Measurements from ENCODE around the gene SCD. TPM values are rescaled to one million over a fixed set of nuclear protein-coding genes. Genes with fewer than 3 reads are reported as not detected.
"Not testable (repeated sequence)": the region's sequence is repeated elsewhere in the genome, so short reads cannot be mapped to it uniquely, and the experiment has no call there.

Gene SCD
- total RNA-seq, result 100 to 1,000 TPM; 212 to 220 TPM

- POLR2A ChIA-PET, result interaction anchor here (0.6 to 11.4 kb wide), 13 partner anchors 13 to 189 kb away, joined by 3 to 131 read pairs (median 6); partner anchors contain the start of genes BLOC1S2 and HIF1AN
- ATAC-seq (ENCODE audit: low read depth), result peak; percentile 91
- Mint-ChIP-seq H3K27ac (peak within 1 kb of the TSS; percentile 75), H3K4me1 (peaks cover 41% of the 10 kb centered on the region), H3K36me3 (peaks cover 43% of the 10 kb centered on the region), H3K27me3 (no peaks in the 10 kb centered on the region), H3K9me3 (no peaks in the 10 kb centered on the region), H3K4me3 (peak within 1 kb of the TSS; percentile 100)
- DNase-seq, result peak; percentile 81
These were observed at the start of gene SCD for GRCh38 chr10:100346765-100347567. Gene SCD (plus strand): TSS chr10:100347233. CDS start chr10:100347505, 272 bp downstream.

- H3K9me3 Mint-ChIP-seq, result no peaks in the 10 kb centered on the region
- POLR2A ChIA-PET, result no interaction called here
- H3K36me3 Mint-ChIP-seq, result no peaks in the 10 kb centered on the region
- peaks cover 45% of the 10 kb centered on the region for H3K27me3 Mint-ChIP-seq
- DNase-seq (no peak), ATAC-seq (ENCODE audit: low read depth) (no peak)
- no peak overlapping the region for H3K27ac Mint-ChIP-seq
- no peaks in the 10 kb centered on the region for H3K4me1 Mint-ChIP-seq
- H3K4me3 Mint-ChIP-seq, result no peak overlapping the region
These were observed 49.8 kb upstream of the SCD start for GRCh38 chr10:100297242-100297641.

- H3K36me3 Mint-ChIP-seq; POLR2A ChIA-PET; H3K4me1 Mint-ChIP-seq; ATAC-seq (ENCODE audit: low read depth); H3K9me3 Mint-ChIP-seq; H3K4me3 Mint-ChIP-seq; DNase-seq; H3K27ac Mint-ChIP-seq: not testable (repeated sequence)
- H3K27me3 Mint-ChIP-seq, result peaks cover 61% of the 10 kb centered on the region
These were observed 45.9 kb upstream of the SCD start for GRCh38 chr10:100301123-100301522.

- no peak overlapping the region for H3K27ac Mint-ChIP-seq
- no peaks in the 10 kb centered on the region for H3K9me3 Mint-ChIP-seq
- H3K4me3 Mint-ChIP-seq, result no peak overlapping the region
- H3K4me1 Mint-ChIP-seq, result no peaks in the 10 kb centered on the region
- DNase-seq (no peak), ATAC-seq (ENCODE audit: low read depth) (no peak)
- H3K27me3 Mint-ChIP-seq, result peaks cover 71% of the 10 kb centered on the region
- H3K36me3 Mint-ChIP-seq, result no peaks in the 10 kb centered on the region
- POLR2A ChIA-PET, result interaction anchor here (0.7 kb wide), 1 partner anchor 17 kb away, joined by 3 read pairs; the partner anchor contains the start of gene BLOC1S2
These were observed 43.2 kb upstream of the SCD start for GRCh38 chr10:100303724-100304319.

GRCh38 chr10:100304414-100304813 is 42.6 kb upstream of the SCD start:
- no peak for ATAC-seq (ENCODE audit: low read depth)
- H3K9me3 Mint-ChIP-seq, result no peaks in the 10 kb centered on the region
- H3K4me1 Mint-ChIP-seq, result no peaks in the 10 kb centered on the region
- H3K27me3 Mint-ChIP-seq, result peaks cover 70% of the 10 kb centered on the region
- no peaks in the 10 kb centered on the region for H3K36me3 Mint-ChIP-seq
- no peak overlapping the region for H3K4me3 Mint-ChIP-seq
- DNase-seq, result no peak
- POLR2A ChIA-PET, result no interaction called here
- no peak overlapping the region for H3K27ac Mint-ChIP-seq

- H3K9me3 Mint-ChIP-seq, result no peaks in the 10 kb centered on the region
- ATAC-seq (ENCODE audit: low read depth) (no peak), DNase-seq (no peak)
- H3K4me3 Mint-ChIP-seq, result no peak overlapping the region
- POLR2A ChIA-PET, result no interaction called here
- no peaks in the 10 kb centered on the region for H3K36me3 Mint-ChIP-seq
- no peak overlapping the region for H3K27ac Mint-ChIP-seq
- no peaks in the 10 kb centered on the region for H3K4me1 Mint-ChIP-seq
- H3K27me3 Mint-ChIP-seq, result peaks cover 64% of the 10 kb centered on the region
These were observed 40.2 kb upstream of the SCD start for GRCh38 chr10:100306861-100307260.

- Mint-ChIP-seq H3K9me3 (no peaks in the 10 kb centered on the region), H3K4me3 (no peak overlapping the region), H3K27ac (no peak overlapping the region), H3K36me3 (no peaks in the 10 kb centered on the region), H3K4me1 (no peaks in the 10 kb centered on the region), H3K27me3 (peaks cover 66% of the 10 kb centered on the region)
- ATAC-seq (ENCODE audit: low read depth) (no peak), DNase-seq (no peak)
- POLR2A ChIA-PET, result no interaction called here
These were observed 39.3 kb upstream of the SCD start for GRCh38 chr10:100307684-100308083.

- POLR2A ChIA-PET, result no interaction called here
- no peak overlapping the region for H3K4me3 Mint-ChIP-seq
- peaks cover 1% of the 10 kb centered on the region for H3K4me1 Mint-ChIP-seq
- no peak for ATAC-seq (ENCODE audit: low read depth)
- H3K27me3 Mint-ChIP-seq, result peaks cover 63% of the 10 kb centered on the region
- no peak for DNase-seq
- H3K9me3 Mint-ChIP-seq, result no peaks in the 10 kb centered on the region
- no peaks in the 10 kb centered on the region for H3K36me3 Mint-ChIP-seq
- H3K27ac Mint-ChIP-seq, result no peak overlapping the region
These were observed 35.7 kb upstream of the SCD start for GRCh38 chr10:100311298-100311697.

- Mint-ChIP-seq H3K27ac (no peak overlapping the region), H3K27me3 (peaks cover 59% of the 10 kb centered on the region), H3K36me3 (no peaks in the 10 kb centered on the region), H3K4me1 (peaks cover 1% of the 10 kb centered on the region), H3K9me3 (no peaks in the 10 kb centered on the region), H3K4me3 (no peak overlapping the region)
- DNase-seq (no peak), ATAC-seq (ENCODE audit: low read depth) (no peak)
- POLR2A ChIA-PET, result no interaction called here
These were observed 31.4 kb upstream of the SCD start for GRCh38 chr10:100315615-100316014.

GRCh38 chr10:100318207-100318606 is 28.8 kb upstream of the SCD start:
- no peaks in the 10 kb centered on the region for H3K36me3 Mint-ChIP-seq
- DNase-seq (no peak), ATAC-seq (ENCODE audit: low read depth) (no peak)
- H3K27me3 Mint-ChIP-seq, result peaks cover 51% of the 10 kb centered on the region
- no peak overlapping the region for H3K4me3 Mint-ChIP-seq
- POLR2A ChIA-PET, result no interaction called here
- no peak overlapping the region for H3K27ac Mint-ChIP-seq
- peaks cover 1% of the 10 kb centered on the region for H3K4me1 Mint-ChIP-seq
- H3K9me3 Mint-ChIP-seq, result no peaks in the 10 kb centered on the region

- H3K9me3 Mint-ChIP-seq, result no peaks in the 10 kb centered on the region
- no peaks in the 10 kb centered on the region for H3K36me3 Mint-ChIP-seq
- H3K4me1 Mint-ChIP-seq, result no peaks in the 10 kb centered on the region
- peaks cover 38% of the 10 kb centered on the region for H3K27me3 Mint-ChIP-seq
- no peak overlapping the region for H3K27ac Mint-ChIP-seq
- H3K4me3 Mint-ChIP-seq, result no peak overlapping the region
- no peak for DNase-seq
- ATAC-seq (ENCODE audit: low read depth), result no peak
- POLR2A ChIA-PET, result no interaction called here
These were observed 27.2 kb upstream of the SCD start for GRCh38 chr10:100319707-100320402.

- DNase-seq, result no peak
- H3K9me3 Mint-ChIP-seq, result no peaks in the 10 kb centered on the region
- peaks cover 12% of the 10 kb centered on the region for H3K4me1 Mint-ChIP-seq
- POLR2A ChIA-PET, result no interaction called here
- H3K36me3 Mint-ChIP-seq, result no peaks in the 10 kb centered on the region
- H3K4me3 Mint-ChIP-seq, result no peak overlapping the region
- H3K27ac Mint-ChIP-seq, result no peak overlapping the region
- H3K27me3 Mint-ChIP-seq, result peaks cover 15% of the 10 kb centered on the region
- no peak for ATAC-seq (ENCODE audit: low read depth)
These were observed 21.9 kb upstream of the SCD start for GRCh38 chr10:100325158-100325557.

GRCh38 chr10:100327007-100327717 is 19.9 kb upstream of the SCD start:
- peak overlapping the region; percentile 84 for H3K27ac Mint-ChIP-seq
- no peaks in the 10 kb centered on the region for H3K36me3 Mint-ChIP-seq
- no peak for DNase-seq
- no peaks in the 10 kb centered on the region for H3K9me3 Mint-ChIP-seq
- peak; percentile 99 for ATAC-seq (ENCODE audit: low read depth)
- H3K27me3 Mint-ChIP-seq, result peaks cover 15% of the 10 kb centered on the region
- H3K4me3 Mint-ChIP-seq, result peak overlapping the region; percentile 45
- POLR2A ChIA-PET, result interaction anchor here (1.0 kb wide), 1 partner anchor 19 kb away, joined by 3 read pairs; no protein-coding TSS in a partner anchor
- peaks cover 13% of the 10 kb centered on the region for H3K4me1 Mint-ChIP-seq
